DOHH2 (cell line): Measurements from ENCODE around the gene USP19.

ENCODE experiments used
- CTCF ChIP-seq: fragments of 200-600 bp; sonication (generic); IDR thresholded peaks from one replicate; pipeline ENCODE4 v1.5.1; 2014; ENCODE audit warnings: antibody characterized with exemption, mild to moderate bottlenecking, low read depth, low read length; ENCODE audit not compliant: poor library complexity, severe bottlenecking
- EZH2phosphoT487 ChIP-seq: fragments of 200-600 bp; sonication (generic); IDR thresholded peaks from 2 replicates; pipeline ENCODE4 v1.6.1; 2017; ENCODE audit warnings: borderline replicate concordance, mild to moderate bottlenecking, antibody characterized with exemption, low read length, moderate library complexity, mixed read lengths

- TF ChIP-seq CTCF (no peak), EZH2phosphoT487 (no peak)
Measured at GRCh38 chr3:49124203-49124602, 3.6 kb upstream of the USP19 start.
